ENCODE results near the gene FOXF2. TPM values are rescaled to one million over a fixed set of nuclear protein-coding genes. Genes with fewer than 3 reads are reported as not detected.

Gene FOXF2
- polyA plus RNA-seq, 1 experiment = 23.4 TPM

DNA sequence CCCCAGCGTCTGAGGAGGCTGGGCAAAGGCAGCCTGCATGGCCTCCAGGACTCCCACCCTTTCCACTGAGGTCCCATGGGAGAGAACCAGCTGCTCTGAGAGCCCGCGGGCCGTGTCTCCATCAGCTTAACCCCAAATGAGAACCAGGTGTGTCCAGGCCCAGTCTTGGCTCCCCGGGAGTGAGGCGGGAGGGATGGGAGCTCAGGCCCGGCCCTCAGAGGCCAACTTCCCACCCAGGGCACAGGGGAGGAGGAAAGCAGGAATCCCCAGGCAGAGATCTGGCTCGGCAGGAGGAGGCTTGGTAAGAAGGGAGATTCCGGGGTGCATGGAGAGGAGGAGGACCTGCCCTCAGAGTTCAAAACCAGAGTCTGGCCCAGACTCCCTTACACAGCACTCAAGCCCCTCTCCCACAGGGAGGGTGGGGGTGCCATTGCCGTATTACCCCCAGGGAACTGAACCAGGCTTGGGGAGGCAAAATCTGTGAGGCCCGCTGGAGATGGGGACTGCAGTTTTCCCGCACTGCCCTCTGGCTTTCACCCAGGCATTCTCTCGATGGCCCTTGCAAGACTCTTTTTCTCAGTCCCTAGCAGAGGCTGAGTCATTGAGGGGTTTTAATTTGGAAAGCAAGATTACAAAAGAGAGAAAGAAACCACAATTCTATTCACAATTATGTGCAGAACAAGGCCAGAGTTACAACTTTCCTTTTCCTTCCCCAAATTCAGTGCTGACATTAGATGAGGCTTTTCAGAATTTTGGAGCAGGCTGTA lies 17.1 kb downstream of the FOXF2 start:
- CTCF ChIA-PET = interaction anchor here (0.5 to 2.1 kb wide), 7 partner anchors 8 to 241 kb away, joined by 3 to 17 read pairs (median 4); no protein-coding TSS in a partner anchor
- peak; percentile 53 for TF ChIP-seq CTCF (IDR thresholded peaks at IDR 0.05; ENCODE audit: insufficient read depth, low read depth, low read length)
- H3K36me3 ChIP-seq (ENCODE audit: control insufficient read depth, insufficient read depth, low read length) = no peaks in the 10 kb centered on the region
- peak; percentile 50 for DNase-seq (ENCODE audit: low read depth)
- H3K4me3 ChIP-seq (ENCODE audit: low read depth, low read length) = no peak overlapping the region
- H3K27me3 ChIP-seq (ENCODE audit: control insufficient read depth, insufficient read depth, low read length) = no peaks in the 10 kb centered on the region
- POLR2A ChIA-PET = no interaction called here

DNA sequence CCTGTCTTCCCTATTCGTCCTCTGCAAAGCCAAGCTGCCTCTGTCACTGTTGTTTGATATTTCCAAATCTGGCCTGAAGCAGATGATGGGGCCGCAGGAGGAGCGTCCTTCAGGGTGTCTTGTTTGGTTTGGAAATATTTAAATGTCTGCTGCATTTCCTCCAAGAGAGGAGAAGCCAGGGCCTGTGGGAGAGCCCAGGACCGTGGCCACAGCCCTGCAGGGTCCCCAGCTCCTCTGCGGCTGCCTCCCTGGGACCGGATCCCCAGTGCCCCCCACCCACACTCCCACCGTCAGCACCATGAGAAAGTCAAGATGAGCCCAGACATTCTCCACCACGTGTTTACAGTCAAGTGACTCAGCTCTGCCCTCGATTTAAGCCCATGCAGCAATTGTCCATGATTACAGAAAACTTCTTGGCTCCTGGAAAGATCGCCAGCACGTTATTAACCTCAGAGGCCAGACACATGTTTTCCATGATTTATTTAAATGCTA lies 18.2 kb downstream of the FOXF2 start:
- Histone ChIP-seq H3K36me3 (ENCODE audit: control insufficient read depth, insufficient read depth, low read length) (no peaks in the 10 kb centered on the region), H3K27me3 (ENCODE audit: control insufficient read depth, insufficient read depth, low read length) (no peaks in the 10 kb centered on the region), H3K4me3 (ENCODE audit: low read depth, low read length) (no peak overlapping the region)
- CTCF ChIA-PET = interaction anchor here (1.0 to 7.9 kb wide), 5 partner anchors 11 to 623 kb away, joined by 3 to 45 read pairs (median 6); no protein-coding TSS in a partner anchor
- POLR2A ChIA-PET = no interaction called here
- no peak for TF ChIP-seq CTCF (IDR thresholded peaks at IDR 0.05; ENCODE audit: insufficient read depth, low read depth, low read length)
- peak; percentile 60 for DNase-seq (ENCODE audit: low read depth)

GRCh38 chr6:1409774-1410465 lies 20.5 kb downstream of the FOXF2 start:
- CTCF ChIA-PET = interaction anchor here (1.0 to 7.9 kb wide), 3 partner anchors 13 to 27 kb away, joined by 3 to 45 read pairs (median 6); no protein-coding TSS in a partner anchor
- no peak overlapping the region for H3K4me3 ChIP-seq (ENCODE audit: low read depth, low read length)
- no peak for DNase-seq (ENCODE audit: low read depth)
- POLR2A ChIA-PET = no interaction called here
- TF ChIP-seq CTCF (IDR thresholded peaks at IDR 0.05; ENCODE audit: insufficient read depth, low read depth, low read length) = no peak
- no peaks in the 10 kb centered on the region for H3K27me3 ChIP-seq (ENCODE audit: control insufficient read depth, insufficient read depth, low read length)
- no peaks in the 10 kb centered on the region for H3K36me3 ChIP-seq (ENCODE audit: control insufficient read depth, insufficient read depth, low read length)

GRCh38 chr6:1412901-1413300 lies 23.5 kb downstream of the FOXF2 start:
- Histone ChIP-seq H3K4me3 (ENCODE audit: low read depth, low read length) (no peak overlapping the region), H3K27me3 (ENCODE audit: control insufficient read depth, insufficient read depth, low read length) (no peaks in the 10 kb centered on the region), H3K36me3 (ENCODE audit: control insufficient read depth, insufficient read depth, low read length) (no peaks in the 10 kb centered on the region)
- ChIA-PET POLR2A (no interaction called here), CTCF (interaction anchor here (0.9 to 7.9 kb wide), 6 partner anchors 10 to 820 kb away, joined by 3 to 45 read pairs (median 4); no protein-coding TSS in a partner anchor)
- TF ChIP-seq CTCF (IDR thresholded peaks at IDR 0.05; ENCODE audit: insufficient read depth, low read depth, low read length) = no peak
- no peak for DNase-seq (ENCODE audit: low read depth)

- no peak for TF ChIP-seq CTCF (IDR thresholded peaks at IDR 0.05; ENCODE audit: insufficient read depth, low read depth, low read length)
- no peaks in the 10 kb centered on the region for H3K36me3 ChIP-seq (ENCODE audit: control insufficient read depth, insufficient read depth, low read length)
- ChIA-PET CTCF (no interaction called here), POLR2A (no interaction called here)
- H3K4me3 ChIP-seq (ENCODE audit: low read depth, low read length) = no peak overlapping the region
- no peak for DNase-seq (ENCODE audit: low read depth)
- no peaks in the 10 kb centered on the region for H3K27me3 ChIP-seq (ENCODE audit: control insufficient read depth, insufficient read depth, low read length)
These were observed 26.2 kb downstream of the FOXF2 start for GRCh38 chr6:1415416-1416063.
